GM20000 (cell line): Measurements from ENCODE around the gene ZCCHC24.
A peak's percentile ranks its signal among the peaks of the same experiment; 100 is the strongest.

Experiments
- DNase-seq: peaks from one replicate; pipeline ENCODE4 v3.0.0; 2012; ENCODE audit warnings: low spot score
- TF ChIP-seq, protein P1 (sequence below): IDR thresholded peaks from 2 replicates; pipeline ENCODE4 v1.5.1; 2012; ENCODE audit warnings: mild to moderate bottlenecking, control low read depth; ENCODE audit errors: extremely low read depth, missing control alignments

ZCCHC24 gene

DNA sequence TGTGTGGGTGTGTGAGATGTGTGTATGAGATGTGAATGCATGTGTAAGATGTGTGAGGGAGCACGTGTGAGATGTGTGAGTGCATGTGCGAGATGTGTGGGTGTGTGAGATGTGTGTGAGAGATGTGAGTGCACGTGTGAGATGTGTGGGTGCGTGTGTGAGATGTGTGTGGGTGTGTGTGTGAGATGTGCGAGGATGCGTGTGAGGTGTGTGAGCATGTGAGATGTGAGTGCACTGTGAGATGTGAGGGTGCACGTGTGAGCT lies 67.1 kb downstream of the ZCCHC24 start:
- no peak for DNase-seq
- TF ChIP-seq, protein P1, sequence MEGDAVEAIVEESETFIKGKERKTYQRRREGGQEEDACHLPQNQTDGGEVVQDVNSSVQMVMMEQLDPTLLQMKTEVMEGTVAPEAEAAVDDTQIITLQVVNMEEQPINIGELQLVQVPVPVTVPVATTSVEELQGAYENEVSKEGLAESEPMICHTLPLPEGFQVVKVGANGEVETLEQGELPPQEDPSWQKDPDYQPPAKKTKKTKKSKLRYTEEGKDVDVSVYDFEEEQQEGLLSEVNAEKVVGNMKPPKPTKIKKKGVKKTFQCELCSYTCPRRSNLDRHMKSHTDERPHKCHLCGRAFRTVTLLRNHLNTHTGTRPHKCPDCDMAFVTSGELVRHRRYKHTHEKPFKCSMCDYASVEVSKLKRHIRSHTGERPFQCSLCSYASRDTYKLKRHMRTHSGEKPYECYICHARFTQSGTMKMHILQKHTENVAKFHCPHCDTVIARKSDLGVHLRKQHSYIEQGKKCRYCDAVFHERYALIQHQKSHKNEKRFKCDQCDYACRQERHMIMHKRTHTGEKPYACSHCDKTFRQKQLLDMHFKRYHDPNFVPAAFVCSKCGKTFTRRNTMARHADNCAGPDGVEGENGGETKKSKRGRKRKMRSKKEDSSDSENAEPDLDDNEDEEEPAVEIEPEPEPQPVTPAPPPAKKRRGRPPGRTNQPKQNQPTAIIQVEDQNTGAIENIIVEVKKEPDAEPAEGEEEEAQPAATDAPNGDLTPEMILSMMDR, result no peak

DNA sequence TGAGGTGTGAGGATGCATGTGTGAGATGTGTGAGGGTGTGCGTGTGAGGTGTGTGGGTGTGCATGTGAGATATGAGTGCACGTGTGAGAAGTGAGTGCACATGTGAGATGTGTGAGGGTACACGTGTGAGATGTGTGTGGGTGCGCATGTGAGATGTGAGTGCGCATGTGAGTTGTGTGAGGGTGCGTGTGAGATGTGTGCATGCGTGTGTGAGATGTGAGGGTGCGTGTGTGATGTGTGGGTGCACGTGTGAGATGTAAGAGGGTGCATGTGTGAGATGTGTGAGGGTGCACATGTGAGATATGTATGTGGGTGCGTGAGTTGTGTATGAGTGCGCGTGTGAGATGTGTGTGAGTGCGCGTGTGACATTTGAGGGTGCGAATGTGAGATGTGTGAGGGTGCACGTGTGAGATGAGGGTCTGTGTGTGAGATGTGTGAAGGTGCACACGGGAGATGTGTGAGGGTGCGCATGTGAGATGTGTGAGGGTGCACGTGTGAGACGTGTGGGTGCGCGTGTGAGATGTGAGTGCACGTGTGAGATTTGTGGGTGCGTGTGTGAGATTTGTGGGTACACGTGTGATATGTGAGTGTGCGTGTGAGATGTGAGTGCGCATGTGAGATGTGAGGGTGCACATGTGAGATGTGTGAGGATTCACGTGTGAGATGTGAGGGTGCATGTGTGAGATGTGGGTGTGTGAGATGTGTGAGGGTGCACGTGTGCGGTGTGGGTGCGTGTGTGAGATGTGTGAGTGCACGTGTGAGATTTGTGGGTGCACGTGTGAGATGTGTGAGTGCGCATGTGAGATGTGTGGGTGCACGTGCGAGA lies 67.7 kb downstream of the ZCCHC24 start:
- TF ChIP-seq, protein P1, result no peak
- no peak for DNase-seq

DNA sequence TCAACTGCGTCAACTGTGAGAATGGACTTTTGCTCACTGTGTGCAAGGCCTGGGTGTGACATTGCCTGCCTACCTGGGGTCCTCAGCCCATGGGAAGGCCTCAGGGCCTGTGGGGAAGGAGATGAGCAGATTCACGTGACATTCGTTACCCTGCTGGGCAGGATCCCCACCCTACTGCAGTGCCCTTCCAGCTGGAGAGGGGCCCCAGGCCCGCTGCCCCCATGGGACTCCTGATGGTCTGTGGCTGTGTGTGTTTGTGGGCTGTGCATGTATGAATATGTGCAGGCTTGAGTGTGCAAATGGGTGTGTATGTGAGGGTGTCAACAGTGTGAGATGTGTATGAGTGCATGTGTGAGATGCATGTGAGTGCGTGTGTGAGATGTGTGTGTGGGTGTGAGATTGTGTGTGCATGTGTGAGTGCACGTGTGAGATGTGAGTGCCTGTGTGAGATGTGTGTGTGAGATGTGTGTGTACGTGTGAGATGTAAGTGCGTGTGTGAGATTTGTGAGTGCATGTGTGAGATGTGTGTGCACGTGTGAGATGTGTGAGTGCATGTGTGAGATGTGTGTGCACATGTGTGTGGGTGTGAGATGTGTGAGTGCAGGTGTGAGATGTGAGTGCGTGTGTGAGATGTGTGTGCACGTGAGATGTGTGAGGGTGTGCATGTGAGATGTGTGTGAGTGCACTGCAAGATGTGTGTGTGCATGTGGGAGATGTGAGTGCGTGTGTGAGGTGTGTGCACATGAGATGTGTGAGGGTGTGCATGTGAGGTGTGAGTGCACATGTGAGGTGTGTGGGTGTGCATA lies 68.5 kb downstream of the ZCCHC24 start:
- DNase-seq, result no peak
- TF ChIP-seq, protein P1, result no peak

DNA sequence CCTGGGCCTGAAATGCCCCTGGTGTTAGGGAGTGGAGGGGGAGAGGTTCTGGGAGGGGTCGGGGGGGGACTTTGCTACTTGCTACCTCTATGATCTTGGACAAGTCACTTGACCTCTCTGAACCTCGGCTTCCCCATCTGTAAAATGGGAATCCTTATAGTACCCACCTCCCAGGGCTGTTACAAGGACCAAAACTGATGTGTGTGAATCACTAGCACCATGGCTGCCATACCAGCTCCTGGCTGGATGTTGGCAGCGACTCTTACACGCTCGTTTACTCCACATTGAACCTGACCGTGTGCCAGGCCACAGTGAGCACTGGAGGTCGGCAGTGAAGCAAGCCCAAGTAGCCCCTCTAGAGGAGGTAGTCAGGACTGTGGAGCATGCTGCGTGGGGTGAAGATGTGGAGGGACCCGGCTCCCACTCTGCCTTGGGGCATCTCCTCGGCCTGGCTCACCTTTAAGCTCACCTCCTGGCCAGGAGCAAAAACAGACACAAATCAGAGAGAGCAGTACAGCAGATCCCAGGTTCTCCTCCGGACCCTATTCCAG lies 69.3 kb downstream of the ZCCHC24 start:
- TF ChIP-seq, protein P1, result no peak
- DNase-seq, result no peak

DNA sequence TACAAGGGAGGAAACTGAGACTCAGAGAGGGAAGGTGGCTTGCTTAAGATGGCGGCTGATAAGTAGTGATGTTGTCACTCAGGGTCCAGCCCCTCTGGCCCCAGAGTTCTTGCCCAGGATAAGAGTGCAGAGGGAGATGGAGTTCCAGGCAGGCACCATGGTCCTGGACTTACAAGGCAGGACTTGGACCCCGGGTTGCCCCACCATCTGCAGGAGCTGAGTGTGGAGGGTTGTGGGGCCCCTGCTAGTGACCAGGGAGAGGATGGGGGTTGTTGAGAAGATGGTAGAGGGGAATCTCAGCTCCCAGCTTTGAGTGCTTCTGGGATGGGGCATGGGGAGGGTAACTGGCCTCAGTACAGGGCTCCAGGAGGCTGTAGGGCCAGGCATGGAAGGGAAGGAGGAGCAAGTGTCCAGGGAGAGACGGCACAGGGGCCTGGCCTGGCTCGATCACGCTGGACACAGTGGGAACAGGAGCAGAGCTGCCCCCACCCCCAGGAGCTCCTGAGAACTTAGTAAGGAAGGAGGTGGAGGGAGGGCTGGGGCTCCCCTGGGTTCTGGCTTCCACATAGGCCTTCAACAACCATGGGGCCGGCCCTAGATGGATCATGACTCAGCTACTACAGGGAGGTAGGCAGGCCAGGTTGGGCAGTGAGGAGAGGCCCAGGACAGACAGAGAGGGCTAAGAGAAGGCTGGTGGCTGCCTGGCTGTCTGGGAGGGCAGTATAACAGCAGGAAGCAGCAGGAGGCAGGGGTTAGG lies 69.9 kb downstream of the ZCCHC24 start:
- TF ChIP-seq, protein P1, result no peak

DNA sequence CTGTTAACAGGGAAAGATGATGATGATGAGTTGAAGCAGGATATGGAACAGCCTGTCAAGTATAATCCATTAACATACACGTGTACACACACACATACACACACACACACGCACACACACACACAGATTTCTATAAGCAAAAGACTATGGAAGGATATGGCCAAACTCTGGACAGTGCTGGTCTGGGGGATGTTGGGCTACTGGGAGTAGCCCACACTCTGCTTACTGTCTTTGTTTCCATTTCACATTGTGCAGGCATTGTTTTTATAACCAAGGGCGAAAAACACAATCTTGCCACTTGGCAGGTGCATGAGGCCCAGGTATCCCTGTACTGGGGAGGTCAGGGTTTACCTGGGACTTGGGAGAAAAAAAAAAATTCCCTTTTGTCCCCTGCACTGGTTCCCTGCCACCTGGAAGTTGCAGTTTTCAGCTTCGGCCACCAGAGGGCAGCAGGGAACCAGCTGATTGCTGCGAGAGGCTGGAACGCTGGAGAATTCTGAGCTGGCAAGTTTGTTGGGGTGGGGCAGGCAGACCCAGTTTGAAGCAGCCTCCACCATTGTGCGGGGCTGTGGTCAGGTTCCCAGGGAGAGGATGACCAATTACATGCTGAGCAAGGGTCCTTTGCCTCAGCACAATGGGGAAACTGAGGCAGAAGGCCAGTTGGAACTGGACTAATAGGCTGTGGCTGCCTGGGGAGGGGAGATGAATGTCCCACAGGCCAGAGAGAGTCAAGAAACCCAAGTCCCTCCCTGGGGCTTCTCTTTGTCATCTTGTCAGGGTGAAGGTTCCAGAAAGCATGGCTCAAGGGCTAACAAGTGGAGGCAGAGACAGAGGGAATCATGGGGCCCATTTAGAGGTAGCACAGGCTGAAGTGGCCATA lies 70.9 kb downstream of the ZCCHC24 start:
- TF ChIP-seq, protein P1, result peak; percentile 93
- DNase-seq, result peak; percentile 85

More for the DNA sequence above, 69.9 kb downstream of the ZCCHC24 start:
- peak; percentile 4 for DNase-seq
